AG10803 (cell line): ENCODE results near the gene SUFU.

Experiments used
- DNase-seq: peaks from one replicate; pipeline ENCODE4 v3.0.0; 2010; ENCODE audit warnings: low read depth
- H3K4me3 ChIP-seq: 2 replicates; pipeline ENCODE4 v1.5.1; 2011; ENCODE audit warnings: mild to moderate bottlenecking, low read length, control low read depth
- CTCF ChIP-seq: conservative IDR thresholded peaks from 2 replicates; pipeline ENCODE4 v1.5.1; 2011; ENCODE audit warnings: mild to moderate bottlenecking, low read length, control low read depth, inconsistent platforms

SUFU gene

DNA sequence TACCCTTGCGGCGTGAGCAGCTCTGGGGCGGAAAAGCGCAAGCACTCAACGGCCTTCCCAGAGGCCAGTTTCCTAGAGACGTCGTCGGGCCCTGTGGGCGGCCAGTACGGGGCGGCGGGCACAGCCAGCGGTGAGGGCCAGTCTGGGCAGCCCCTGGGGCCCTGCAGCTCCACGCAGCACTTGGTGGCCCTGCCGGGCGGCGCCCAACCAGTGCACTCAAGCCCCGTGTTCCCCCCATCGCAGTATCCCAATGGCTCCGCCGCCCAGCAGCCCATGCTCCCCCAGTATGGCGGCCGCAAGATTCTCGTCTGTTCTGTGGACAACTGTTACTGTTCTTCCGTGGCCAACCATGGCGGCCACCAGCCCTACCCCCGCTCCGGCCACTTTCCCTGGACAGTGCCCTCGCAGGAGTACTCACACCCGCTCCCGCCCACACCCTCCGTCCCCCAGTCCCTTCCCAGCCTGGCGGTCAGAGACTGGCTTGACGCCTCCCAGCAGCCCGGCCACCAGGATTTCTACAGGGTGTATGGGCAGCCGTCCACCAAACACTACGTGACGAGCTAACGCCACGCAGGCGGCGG lies 153.1 kb downstream of the SUFU start:
- no peak for TF ChIP-seq CTCF
- no peak overlapping the region for H3K4me3 ChIP-seq
- no peak for DNase-seq

GRCh38 chr10:102657451-102657850 lies 153.7 kb downstream of the SUFU start:
- no peak for DNase-seq
- no peak overlapping the region for H3K4me3 ChIP-seq
- no peak for TF ChIP-seq CTCF

- TF ChIP-seq CTCF: no peak
- no peak overlapping the region for H3K4me3 ChIP-seq
- no peak for DNase-seq
Observed at GRCh38 chr10:102657984-102658724, 154.4 kb downstream of the SUFU start.

- TF ChIP-seq CTCF: no peak
- H3K4me3 ChIP-seq: no peak overlapping the region
- DNase-seq: no peak
Observed at GRCh38 chr10:102658802-102659201, 155.0 kb downstream of the SUFU start.

GRCh38 chr10:102660888-102661657 lies 157.3 kb downstream of the SUFU start:
- no peak overlapping the region for H3K4me3 ChIP-seq
- peak; percentile 84 for DNase-seq

GRCh38 chr10:102661658-102662028 lies 157.9 kb downstream of the SUFU start:
- DNase-seq: no peak
- no peak overlapping the region for H3K4me3 ChIP-seq
- TF ChIP-seq CTCF: no peak

More at GRCh38 chr10:102660888-102661657, 157.3 kb downstream of the SUFU start:
- TF ChIP-seq CTCF: no peak
